SK-N-SH (cell line): ENCODE results near the gene GLRX5.

ENCODE experiments used
- FOXJ3 ChIP-seq: sonication (generic); formaldehyde crosslinking; IDR thresholded peaks from 2 replicates; pipeline ENCODE4 v1.5.1; 2020; ENCODE audit warnings: mild to moderate bottlenecking, missing genetic modification reagents
- POLR2AphosphoS5 ChIP-seq: IDR thresholded peaks from 2 replicates; pipeline ENCODE4 v1.6.1; 2012; ENCODE audit warnings: low read depth, low read length
- TAF1 ChIP-seq: IDR thresholded peaks from 2 replicates; pipeline ENCODE4 v1.6.1; 2012; ENCODE audit warnings: low read depth, mild to moderate bottlenecking, low read length, moderate library complexity, borderline replicate concordance
- TF ChIP-seq, protein P1 (sequence below): fragments of 200-600 bp; sonication (generic); IDR thresholded peaks from 2 replicates; pipeline ENCODE4 v1.6.1; 2017; ENCODE audit warnings: antibody characterized with exemption, mild to moderate bottlenecking, moderate library complexity
- TF ChIP-seq, protein P2 (sequence below): IDR thresholded peaks from 2 replicates; pipeline ENCODE4 v1.6.1; 2012; ENCODE audit warnings: mild to moderate bottlenecking, low read depth, low read length, moderate library complexity
- TF ChIP-seq, protein P3 (sequence below): IDR thresholded peaks from 2 replicates; pipeline ENCODE4; 2012

DNA sequence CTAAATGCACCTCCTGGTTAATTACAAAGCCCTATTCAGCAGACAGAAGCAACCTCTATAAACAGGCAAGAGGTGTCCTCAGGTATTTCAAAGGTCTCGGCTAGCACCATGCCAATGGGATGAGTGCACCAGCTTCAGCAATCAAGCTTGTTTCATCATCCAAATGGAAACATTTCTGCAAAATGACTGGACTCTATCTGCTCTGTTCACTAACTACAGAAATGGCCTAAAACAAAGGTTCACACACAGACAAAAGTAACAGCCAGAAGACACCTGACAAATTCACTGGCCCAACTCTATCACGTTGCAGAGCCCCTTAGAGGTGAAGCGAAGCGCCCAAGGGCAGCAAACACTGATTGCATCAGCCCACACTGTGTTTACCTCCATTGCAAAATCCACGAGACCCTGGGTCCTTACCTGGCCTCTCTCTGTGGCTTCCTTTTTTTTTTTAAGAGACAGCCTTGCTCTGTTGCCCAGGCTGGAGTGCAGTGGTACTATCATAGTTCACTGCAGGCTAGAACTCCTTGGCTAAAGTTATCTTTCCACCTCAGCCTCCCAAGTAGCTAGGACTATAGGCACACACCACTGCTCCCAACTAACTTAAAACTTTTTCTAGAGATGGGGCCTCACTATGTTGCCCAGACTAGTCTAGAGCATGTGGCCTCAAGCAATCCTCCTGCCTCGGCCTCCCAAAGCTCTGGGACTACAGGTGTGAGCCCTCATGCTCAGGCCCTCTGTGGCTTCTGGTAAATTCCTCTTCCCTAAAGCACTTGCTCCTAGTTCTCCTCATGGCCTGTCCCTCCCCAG is 9.9 kb upstream of the GLRX5 start:
- TF ChIP-seq, protein P1, sequence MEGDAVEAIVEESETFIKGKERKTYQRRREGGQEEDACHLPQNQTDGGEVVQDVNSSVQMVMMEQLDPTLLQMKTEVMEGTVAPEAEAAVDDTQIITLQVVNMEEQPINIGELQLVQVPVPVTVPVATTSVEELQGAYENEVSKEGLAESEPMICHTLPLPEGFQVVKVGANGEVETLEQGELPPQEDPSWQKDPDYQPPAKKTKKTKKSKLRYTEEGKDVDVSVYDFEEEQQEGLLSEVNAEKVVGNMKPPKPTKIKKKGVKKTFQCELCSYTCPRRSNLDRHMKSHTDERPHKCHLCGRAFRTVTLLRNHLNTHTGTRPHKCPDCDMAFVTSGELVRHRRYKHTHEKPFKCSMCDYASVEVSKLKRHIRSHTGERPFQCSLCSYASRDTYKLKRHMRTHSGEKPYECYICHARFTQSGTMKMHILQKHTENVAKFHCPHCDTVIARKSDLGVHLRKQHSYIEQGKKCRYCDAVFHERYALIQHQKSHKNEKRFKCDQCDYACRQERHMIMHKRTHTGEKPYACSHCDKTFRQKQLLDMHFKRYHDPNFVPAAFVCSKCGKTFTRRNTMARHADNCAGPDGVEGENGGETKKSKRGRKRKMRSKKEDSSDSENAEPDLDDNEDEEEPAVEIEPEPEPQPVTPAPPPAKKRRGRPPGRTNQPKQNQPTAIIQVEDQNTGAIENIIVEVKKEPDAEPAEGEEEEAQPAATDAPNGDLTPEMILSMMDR: no peak
- no peak for TF ChIP-seq FOXJ3 (CRISPR knock-in tag)
- no peak for TF ChIP-seq TAF1
- TF ChIP-seq, protein P2, sequence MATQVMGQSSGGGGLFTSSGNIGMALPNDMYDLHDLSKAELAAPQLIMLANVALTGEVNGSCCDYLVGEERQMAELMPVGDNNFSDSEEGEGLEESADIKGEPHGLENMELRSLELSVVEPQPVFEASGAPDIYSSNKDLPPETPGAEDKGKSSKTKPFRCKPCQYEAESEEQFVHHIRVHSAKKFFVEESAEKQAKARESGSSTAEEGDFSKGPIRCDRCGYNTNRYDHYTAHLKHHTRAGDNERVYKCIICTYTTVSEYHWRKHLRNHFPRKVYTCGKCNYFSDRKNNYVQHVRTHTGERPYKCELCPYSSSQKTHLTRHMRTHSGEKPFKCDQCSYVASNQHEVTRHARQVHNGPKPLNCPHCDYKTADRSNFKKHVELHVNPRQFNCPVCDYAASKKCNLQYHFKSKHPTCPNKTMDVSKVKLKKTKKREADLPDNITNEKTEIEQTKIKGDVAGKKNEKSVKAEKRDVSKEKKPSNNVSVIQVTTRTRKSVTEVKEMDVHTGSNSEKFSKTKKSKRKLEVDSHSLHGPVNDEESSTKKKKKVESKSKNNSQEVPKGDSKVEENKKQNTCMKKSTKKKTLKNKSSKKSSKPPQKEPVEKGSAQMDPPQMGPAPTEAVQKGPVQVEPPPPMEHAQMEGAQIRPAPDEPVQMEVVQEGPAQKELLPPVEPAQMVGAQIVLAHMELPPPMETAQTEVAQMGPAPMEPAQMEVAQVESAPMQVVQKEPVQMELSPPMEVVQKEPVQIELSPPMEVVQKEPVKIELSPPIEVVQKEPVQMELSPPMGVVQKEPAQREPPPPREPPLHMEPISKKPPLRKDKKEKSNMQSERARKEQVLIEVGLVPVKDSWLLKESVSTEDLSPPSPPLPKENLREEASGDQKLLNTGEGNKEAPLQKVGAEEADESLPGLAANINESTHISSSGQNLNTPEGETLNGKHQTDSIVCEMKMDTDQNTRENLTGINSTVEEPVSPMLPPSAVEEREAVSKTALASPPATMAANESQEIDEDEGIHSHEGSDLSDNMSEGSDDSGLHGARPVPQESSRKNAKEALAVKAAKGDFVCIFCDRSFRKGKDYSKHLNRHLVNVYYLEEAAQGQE: no peak
- TF ChIP-seq, protein P3, sequence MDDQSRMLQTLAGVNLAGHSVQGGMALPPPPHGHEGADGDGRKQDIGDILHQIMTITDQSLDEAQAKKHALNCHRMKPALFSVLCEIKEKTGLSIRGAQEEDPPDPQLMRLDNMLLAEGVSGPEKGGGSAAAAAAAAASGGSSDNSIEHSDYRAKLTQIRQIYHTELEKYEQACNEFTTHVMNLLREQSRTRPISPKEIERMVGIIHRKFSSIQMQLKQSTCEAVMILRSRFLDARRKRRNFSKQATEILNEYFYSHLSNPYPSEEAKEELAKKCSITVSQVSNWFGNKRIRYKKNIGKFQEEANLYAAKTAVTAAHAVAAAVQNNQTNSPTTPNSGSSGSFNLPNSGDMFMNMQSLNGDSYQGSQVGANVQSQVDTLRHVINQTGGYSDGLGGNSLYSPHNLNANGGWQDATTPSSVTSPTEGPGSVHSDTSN: no peak
- TF ChIP-seq POLR2AphosphoS5: no peak
